Measurements from ENCODE around the gene NPIPA7. TPM values are rescaled to one million over a fixed set of nuclear protein-coding genes. Genes with fewer than 3 reads are reported as not detected.
"Not testable (repeated sequence)": the region's sequence is repeated elsewhere in the genome, so short reads cannot be mapped to it uniquely, and the experiment has no call there.

The NPIPA7 gene
- total and polyA plus RNA-seq, 2 of the 4 experiments (the other 2 are of a cell fraction): 0.36 to 11.9 TPM

DNA sequence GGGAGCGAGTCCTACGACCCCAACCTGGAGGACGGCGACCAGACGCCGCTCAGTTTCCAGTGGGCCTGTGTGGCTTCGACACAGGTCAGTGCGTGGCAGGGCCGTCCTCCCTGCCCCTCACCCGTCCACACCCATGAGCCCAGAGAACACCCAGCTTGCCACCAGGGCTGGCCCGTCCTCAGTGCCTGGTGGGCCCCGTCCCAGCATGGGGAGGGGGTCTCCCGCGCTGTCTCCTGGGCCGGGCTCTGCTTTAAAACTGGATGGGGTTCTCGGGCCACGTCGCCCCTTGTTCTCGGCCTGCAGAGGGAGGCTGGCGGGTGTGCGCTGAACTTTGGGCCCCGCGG is 11.7 kb upstream of the NPIPA7 start:
- H3K27ac ChIP-seq (ENCODE audit: insufficient read depth, low read length); ATAC-seq (ENCODE audit: low read depth); H3K23ac ChIP-seq (ENCODE audit: low read depth, low read length); H3K4ac ChIP-seq (ENCODE audit: low read depth, low read length); H3K4me1 ChIP-seq (ENCODE audit: control insufficient read depth, insufficient read depth, low read length); H2AK5ac ChIP-seq (ENCODE audit: low read depth, low read length); intact Hi-C loops (cut with micrococcal nuclease); H2BK5ac ChIP-seq (ENCODE audit: low read depth, low read length, poor library complexity, severe bottlenecking); H4K20me1 ChIP-seq (ENCODE audit: insufficient read depth, low read length); H2AFZ ChIP-seq (replicated peaks; ENCODE audit: low read length, poor library complexity); H4K8ac ChIP-seq (ENCODE audit: low read depth in 2 of 2, low read length in 2 of 2); H3K9me1 ChIP-seq (ENCODE audit: insufficient read depth, low read length); H3K79me1 ChIP-seq (ENCODE audit: low read depth in 1 of 2, low read length in 2 of 2); H3K36me3 ChIP-seq (ENCODE audit: control insufficient read depth, insufficient read depth, low read length); H3K14ac ChIP-seq (replicated peaks; ENCODE audit: low read depth, low read length); H3K18ac ChIP-seq (ENCODE audit: low read depth, low read length); H4K91ac ChIP-seq (ENCODE audit: insufficient read depth, low read depth, low read length); POLR2A ChIA-PET (ENCODE audit: unreplicated experiment); H3K9ac ChIP-seq (ENCODE audit: low read depth, low read length); H2BK120ac ChIP-seq (ENCODE audit: low read depth, low read length); DNase-seq; H4K5ac ChIP-seq (ENCODE audit: low read depth, low read length); H3K4me3 ChIP-seq (ENCODE audit: insufficient read depth, low read depth, low read length); H3K9me3 ChIP-seq (ENCODE audit: control insufficient read depth, insufficient read depth, low read length); H2BK20ac ChIP-seq (ENCODE audit: low read depth, low read length); BruUV-seq (replicated peaks); H3K56ac ChIP-seq (ENCODE audit: extremely low read depth, insufficient read depth, low read length); H2BK15ac ChIP-seq (ENCODE audit: low read depth, low read length); H3K27me3 ChIP-seq (ENCODE audit: control insufficient read depth, insufficient read depth, low read length); dilution Hi-C loops (cut with HindIII; ENCODE audit: low sequenced_read_pairs, unreplicated experiment); CTCF ChIA-PET; H3K4me2 ChIP-seq (ENCODE audit: low read depth, low read length); in situ Hi-C loops (cut with MboI; ENCODE audit: low sequenced_read_pairs); H2AK9ac ChIP-seq (replicated peaks; ENCODE audit: low read depth, low read length, poor library complexity): not testable (repeated sequence)
- WGBS, 2 experiments (ENCODE audit: extremely low coverage in 2 of 2, insufficient read length in 1 of 2): no CpG with 5 or more reads among the region's 23 CpGs

- H4K8ac ChIP-seq (ENCODE audit: low read depth in 2 of 2, low read length in 2 of 2); H3K36me3 ChIP-seq (ENCODE audit: control insufficient read depth, insufficient read depth, low read length); H4K91ac ChIP-seq (ENCODE audit: insufficient read depth, low read depth, low read length); H3K56ac ChIP-seq (ENCODE audit: extremely low read depth, insufficient read depth, low read length); CTCF ChIA-PET; in situ Hi-C loops (cut with MboI; ENCODE audit: low sequenced_read_pairs); H2BK5ac ChIP-seq (ENCODE audit: low read depth, low read length, poor library complexity, severe bottlenecking); BruUV-seq (replicated peaks); H3K23ac ChIP-seq (ENCODE audit: low read depth, low read length); H3K4ac ChIP-seq (ENCODE audit: low read depth, low read length); DNase-seq; H4K5ac ChIP-seq (ENCODE audit: low read depth, low read length); H3K9me1 ChIP-seq (ENCODE audit: insufficient read depth, low read length); H2BK120ac ChIP-seq (ENCODE audit: low read depth, low read length); H3K4me3 ChIP-seq (ENCODE audit: insufficient read depth, low read depth, low read length); H3K27ac ChIP-seq (ENCODE audit: insufficient read depth, low read length); ATAC-seq (ENCODE audit: low read depth); H3K18ac ChIP-seq (ENCODE audit: low read depth, low read length); H3K9me3 ChIP-seq (ENCODE audit: control insufficient read depth, insufficient read depth, low read length); H3K79me1 ChIP-seq (ENCODE audit: low read depth in 1 of 2, low read length in 2 of 2); H2AK5ac ChIP-seq (ENCODE audit: low read depth, low read length); POLR2A ChIA-PET (ENCODE audit: unreplicated experiment); H2AFZ ChIP-seq (replicated peaks; ENCODE audit: low read length, poor library complexity); H4K20me1 ChIP-seq (ENCODE audit: insufficient read depth, low read length); H3K4me1 ChIP-seq (ENCODE audit: control insufficient read depth, insufficient read depth, low read length); H3K4me2 ChIP-seq (ENCODE audit: low read depth, low read length); H2BK20ac ChIP-seq (ENCODE audit: low read depth, low read length); intact Hi-C loops (cut with micrococcal nuclease); H3K27me3 ChIP-seq (ENCODE audit: control insufficient read depth, insufficient read depth, low read length); dilution Hi-C loops (cut with HindIII; ENCODE audit: low sequenced_read_pairs, unreplicated experiment); H2BK15ac ChIP-seq (ENCODE audit: low read depth, low read length); H3K14ac ChIP-seq (replicated peaks; ENCODE audit: low read depth, low read length); H2AK9ac ChIP-seq (replicated peaks; ENCODE audit: low read depth, low read length, poor library complexity); H3K9ac ChIP-seq (ENCODE audit: low read depth, low read length): not testable (repeated sequence)
- no CpG with 5 or more reads among the region's 45 CpGs for WGBS, 2 experiments (ENCODE audit: extremely low coverage in 2 of 2, insufficient read length in 1 of 2)
Observed at GRCh38 chr16:16369081-16369856, 9.7 kb upstream of the NPIPA7 start.
